ELR (cell line): ENCODE measurements around the gene HBQ1.
"Not testable (repeated sequence)": the region's sequence is repeated elsewhere in the genome, so short reads cannot be mapped to it uniquely, and the experiment has no call there.

Experiments used
- DNase-seq: peaks from one replicate; pipeline ENCODE4 v3.0.0-alpha.2; 2015; ENCODE audit warnings: low read depth

Gene HBQ1

DNA sequence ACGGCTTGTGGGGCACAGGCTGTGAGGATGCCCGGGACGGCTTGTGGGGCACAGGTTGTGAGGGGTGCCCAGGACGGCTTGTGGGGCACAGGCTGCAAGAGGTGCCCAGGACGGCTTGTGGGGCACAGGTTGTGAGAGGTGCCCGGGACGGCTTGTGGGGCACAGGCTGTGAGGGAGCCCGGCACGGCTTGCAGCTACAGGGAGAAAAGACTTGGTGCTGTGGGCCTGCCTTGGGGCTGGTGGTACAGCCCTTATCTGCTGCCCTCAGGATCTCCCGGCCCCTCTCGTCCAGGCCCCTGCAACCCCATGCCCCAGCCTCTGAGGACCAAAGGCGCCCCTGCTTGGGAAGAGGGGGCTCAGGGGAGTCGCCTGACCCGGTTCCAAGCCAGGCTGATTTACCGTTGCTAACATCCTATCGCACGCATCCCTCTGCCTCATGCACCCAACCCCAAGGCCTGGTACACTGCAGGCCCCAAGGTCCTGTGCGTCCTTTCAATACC, 19.5 kb upstream of the HBQ1 start:
- DNase-seq = no peak

DNA sequence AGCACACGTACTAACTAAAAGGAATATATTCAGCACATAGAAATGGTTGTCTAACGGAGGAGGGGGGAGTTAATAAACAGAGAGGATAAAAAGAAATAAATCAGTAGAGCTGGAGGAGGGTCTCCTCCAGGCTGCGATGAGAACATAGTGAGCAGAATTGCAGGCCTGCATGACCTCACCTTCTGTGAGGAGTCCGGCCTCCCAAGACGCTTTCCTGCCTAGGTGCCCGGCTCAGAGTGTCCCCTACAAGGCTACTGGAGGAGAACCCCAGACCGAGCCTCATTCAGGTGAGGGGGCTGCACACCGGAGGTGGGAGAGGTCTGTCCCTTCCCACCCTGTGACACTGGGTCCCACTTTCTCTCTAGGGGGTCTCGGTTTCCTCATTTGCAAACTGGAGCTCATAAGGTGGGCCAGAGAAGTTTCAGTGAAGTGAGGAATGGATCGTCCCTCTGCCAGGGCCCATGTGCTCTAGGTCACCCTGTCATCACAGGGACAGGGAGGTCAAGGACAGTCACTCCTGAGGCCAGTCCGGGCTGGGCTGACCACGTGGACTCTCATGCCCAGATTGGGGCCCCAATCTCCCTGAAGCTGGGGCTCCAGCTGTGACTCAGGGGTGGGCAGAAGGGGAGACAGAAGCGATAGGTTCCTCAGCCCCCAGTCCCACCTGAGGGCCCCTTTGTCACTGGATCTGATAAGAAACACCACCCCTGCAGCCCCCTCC, 17.8 kb upstream of the HBQ1 start:
- DNase-seq = no peak

DNA sequence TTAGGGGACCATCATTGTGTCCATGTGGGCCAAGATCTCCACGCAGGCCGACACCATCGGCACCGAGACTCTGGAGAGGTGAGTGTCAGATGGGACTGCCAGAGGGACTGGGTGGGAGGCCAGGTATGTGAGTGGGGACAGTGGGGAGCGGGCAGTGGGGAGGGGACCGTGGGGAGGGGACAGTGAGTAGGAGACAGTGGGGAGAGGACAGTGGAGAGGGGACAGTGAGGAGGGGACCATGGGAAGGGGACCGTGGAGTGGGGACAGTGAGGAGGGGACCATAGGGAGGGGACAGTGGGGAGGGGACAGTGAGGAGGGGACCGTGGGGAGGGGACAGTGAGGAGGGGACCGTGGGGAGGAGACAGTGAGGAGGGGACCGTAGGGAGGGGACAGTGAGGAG, 17.1 kb upstream of the HBQ1 start:
- not testable (repeated sequence) for DNase-seq

DNA sequence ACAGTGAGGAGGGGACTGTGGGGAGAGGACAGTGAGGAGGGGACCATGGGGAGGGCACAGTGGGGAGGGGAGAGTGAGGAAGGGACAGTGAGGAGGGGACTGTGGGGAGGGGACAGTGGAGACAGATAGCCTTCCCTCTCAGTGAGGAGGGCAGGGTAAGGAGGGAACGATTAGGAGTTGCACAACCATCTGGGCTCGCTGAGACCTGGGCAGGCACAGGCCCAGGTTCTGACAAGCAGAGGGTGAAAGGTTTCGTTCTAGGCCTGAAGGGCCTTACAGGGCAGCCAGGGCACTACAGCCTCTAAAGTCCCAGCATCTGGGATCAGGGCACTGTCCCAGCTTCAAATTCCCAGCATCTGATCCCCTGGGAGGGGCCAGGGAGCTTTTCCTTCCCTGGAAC, 16.6 kb upstream of the HBQ1 start:
- DNase-seq = not testable (repeated sequence)

DNA sequence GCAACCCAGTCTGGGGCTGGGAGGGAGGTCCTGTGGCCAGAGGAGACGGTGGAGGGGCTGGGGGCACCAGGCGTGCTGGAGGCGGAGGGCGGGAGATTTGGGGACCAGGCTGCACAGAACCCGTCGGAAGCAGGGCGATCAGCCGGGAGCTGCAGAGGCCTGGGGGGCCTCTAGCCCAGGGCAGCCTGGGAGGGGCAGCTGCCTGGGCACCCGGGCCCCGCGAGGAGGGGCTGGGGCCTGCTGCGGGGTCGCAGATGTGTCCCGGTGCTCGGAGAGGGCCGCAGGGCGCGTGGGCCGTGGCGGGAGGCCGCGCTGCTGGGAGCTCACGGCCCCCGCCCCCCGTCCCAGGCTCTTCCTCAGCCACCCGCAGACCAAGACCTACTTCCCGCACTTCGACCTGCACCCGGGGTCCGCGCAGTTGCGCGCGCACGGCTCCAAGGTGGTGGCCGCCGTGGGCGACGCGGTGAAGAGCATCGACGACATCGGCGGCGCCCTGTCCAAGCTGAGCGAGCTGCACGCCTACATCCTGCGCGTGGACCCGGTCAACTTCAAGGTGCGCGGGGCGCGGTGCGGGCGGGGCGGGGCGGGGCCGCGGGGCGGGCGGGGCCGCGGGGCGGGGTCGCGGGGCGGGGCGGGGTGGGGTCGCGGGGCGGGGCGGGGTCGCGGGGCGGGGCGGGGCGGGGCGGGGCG, 16.0 kb upstream of the HBQ1 start:
- not testable (repeated sequence) for DNase-seq

DNA sequence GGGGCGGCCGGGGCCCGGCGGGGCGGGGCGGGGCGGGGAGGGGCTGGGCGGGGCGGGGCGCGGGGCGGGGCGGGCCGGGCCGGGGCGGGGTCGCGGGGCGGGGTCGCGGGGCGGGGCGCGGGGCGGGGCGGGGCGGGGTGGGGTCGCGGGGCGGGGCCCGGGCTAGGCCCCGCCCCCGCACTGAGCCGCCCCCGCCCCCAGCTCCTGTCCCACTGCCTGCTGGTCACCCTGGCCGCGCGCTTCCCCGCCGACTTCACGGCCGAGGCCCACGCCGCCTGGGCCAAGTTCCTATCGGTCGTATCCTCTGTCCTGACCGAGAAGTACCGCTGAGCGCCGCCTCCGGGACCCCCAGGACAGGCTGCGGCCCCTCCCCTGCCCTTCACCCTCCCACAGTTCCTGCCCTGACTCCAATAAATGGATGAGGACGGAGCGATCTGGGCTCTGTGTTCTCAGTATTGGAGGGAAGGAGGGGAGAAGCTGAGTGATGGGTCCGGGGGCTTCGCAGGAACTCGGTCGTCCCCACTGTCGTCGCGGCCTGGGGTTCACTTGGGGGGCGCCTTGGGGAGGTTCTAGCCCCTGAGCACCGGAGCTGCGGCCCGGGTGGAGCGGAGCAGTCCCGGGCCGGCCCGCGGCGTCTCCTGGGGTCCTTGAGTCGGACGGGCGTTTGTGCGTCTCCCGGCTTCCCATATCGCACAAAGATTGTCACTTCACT, 15.3 kb upstream of the HBQ1 start:
- DNase-seq = no peak

DNA sequence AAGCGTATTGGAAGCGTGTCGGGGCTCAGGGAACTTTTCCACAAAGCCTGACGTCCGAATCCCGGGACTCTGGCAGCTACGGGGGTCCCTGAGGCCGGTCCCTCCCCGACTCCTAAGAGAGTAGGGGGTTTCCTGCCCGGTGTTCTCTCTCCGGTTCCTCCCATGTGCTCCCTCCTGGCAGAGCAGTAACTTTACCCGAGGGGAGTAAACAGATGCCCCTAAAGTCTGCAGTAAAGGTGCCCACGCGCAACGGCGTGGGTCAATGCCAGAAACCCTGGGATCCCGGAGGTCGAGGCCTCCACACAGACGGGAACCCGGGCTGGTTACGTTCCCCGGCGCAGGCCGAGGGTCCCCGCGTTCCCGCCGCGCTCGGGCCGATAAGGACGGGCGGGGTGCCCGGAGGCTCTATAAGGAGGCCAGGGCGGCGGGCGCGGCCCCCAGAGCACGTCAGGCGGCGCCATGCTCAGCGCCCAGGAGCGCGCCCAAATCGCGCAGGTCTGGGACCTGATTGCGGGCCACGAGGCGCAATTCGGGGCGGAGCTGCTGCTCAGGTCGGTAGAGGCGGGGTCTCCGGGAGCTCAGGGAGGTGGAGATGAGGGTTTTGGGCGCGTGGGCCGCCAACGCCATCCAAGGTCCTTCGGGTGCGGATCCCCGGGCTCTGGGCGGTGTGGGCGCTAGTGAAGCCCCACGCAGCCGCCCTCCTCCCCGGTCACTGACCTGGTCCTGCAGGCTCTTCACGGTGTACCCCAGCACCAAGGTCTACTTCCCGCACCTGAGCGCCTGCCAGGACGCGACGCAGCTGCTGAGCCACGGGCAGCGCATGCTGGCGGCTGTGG, 14.5 kb upstream of the HBQ1 start, which contains the start of gene HBM:
TSS of gene HBM (plus strand) at position 440 of the 836 bp plus-strand sequence. CDS start at position 460, 20 bp downstream.
- DNase-seq = no peak

DNA sequence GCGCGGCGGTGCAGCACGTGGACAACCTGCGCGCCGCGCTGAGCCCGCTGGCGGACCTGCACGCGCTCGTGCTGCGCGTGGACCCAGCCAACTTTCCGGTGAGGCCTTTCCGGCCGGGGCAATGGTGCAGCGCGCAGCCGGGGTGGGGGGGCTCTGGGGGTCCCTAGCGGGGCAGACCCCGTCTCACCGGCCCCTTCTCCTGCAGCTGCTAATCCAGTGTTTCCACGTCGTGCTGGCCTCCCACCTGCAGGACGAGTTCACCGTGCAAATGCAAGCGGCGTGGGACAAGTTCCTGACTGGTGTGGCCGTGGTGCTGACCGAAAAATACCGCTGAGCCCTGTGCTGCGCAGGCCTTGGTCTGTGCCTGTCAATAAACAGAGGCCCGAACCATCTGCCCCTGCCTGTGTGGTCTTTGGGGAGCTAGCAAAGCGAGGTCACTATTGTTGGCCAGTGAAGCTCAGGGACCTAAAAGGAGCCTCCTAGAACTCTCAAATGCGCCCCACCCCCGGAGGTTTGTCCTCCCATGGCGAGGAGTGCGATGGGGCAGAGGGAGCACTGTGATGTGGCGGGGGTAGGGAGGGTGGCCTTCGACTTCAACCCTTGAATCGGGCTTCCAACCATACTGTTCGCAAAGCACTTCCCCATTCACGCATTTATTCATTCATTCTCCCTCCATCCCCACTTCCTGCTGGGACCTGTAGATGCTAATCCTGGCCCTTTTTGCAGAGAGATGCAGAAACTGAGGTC, 13.7 kb upstream of the HBQ1 start:
- DNase-seq = no peak

DNA sequence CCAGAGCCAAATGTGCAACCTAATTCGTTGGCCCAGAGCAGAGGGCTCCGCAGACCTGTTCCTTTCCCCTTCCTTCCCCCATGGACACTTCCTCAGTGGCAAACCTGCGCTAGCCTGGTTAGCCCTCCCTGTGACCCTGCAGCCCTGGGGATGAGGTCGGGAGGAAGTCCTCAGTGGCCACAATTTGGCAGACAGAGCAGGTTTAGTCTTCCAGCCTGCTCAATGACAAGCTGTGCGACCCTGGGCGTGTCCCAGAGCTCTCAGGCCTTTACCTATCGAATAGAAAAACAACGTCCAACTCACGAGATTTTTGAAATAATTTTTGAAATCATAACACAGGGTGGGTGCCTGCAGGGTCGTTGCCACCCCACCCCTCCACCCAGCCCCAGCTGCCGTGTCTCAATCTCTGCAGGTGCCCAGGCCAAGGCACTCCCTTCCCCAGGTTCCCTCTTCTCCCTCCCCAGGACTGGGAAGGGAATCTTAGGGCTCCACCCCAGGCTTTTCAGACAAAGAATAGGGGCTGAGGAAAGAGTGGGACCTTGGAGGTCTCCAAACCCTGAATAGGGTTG, 13.1 kb upstream of the HBQ1 start:
- DNase-seq = no peak

DNA sequence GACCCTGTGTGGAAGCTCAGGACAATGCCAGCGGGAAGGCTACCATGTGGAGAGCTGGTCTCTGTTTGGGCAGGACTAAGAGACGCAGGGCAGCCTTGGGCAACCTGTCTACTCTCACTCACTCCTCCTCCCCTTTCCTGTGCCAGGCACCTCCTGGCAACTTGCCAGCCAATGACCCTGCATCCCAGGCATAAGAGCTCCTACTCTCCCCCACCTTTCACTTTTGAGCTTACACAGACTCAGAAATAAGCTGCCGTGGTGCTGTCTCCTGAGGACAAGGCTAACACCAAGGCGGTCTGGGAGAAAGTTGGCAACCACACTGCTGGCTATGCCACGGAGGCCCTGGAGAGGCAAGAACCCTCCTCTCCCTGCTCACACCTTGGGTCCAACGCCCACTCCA, 11.8 kb upstream of the HBQ1 start:
- DNase-seq = no peak

DNA sequence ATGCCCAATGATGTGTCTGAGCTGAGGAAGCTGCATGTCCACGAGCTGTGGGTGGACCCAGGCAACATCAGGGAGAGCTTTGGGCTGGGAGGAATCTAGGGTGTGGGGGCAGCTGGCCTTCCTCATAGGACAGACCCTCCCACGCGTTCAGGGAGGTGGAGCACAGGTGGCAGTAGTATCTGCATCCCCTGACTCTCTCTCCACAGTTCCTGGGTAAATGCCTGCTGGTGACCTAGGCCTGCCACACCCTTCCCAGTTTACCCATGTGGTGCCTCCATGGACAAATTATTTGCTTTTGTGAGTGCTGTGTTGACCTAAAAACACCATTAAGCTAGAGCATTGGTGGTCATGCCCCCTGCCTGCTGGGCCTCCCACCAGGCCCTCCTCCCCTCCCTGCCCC, 11.2 kb upstream of the HBQ1 start:
- no peak for DNase-seq

DNA sequence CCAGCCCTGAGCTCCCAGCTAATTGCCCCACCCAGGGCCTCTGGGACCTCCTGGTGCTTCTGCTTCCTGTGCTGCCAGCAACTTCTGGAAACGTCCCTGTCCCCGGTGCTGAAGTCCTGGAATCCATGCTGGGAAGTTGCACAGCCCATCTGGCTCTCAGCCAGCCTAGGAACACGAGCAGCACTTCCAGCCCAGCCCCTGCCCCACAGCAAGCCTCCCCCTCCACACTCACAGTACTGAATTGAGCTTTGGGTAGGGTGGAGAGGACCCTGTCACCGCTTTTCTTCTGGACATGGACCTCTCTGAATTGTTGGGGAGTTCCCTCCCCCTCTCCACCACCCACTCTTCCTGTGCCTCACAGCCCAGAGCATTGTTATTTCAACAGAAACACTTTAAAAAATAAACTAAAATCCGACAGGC, 10.2 kb upstream of the HBQ1 start:
- not testable (repeated sequence) for DNase-seq

DNA sequence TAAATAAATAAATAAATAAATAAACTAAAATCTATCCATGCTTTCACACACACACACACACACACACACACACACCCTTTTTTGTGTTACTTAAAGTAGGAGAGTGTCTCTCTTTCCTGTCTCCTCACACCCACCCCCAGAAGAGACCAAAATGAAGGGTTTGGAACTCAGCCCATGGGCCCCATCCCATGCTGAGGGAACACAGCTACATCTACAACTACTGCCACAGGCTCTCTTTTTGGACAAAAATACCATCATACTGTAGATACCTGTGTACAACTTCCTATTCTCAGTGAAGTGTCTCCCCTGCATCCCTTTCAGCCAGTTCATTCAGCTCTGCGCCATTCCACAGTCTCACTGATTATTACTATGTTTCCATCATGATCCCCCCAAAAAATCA, 9.5 kb upstream of the HBQ1 start:
- DNase-seq = no peak

DNA sequence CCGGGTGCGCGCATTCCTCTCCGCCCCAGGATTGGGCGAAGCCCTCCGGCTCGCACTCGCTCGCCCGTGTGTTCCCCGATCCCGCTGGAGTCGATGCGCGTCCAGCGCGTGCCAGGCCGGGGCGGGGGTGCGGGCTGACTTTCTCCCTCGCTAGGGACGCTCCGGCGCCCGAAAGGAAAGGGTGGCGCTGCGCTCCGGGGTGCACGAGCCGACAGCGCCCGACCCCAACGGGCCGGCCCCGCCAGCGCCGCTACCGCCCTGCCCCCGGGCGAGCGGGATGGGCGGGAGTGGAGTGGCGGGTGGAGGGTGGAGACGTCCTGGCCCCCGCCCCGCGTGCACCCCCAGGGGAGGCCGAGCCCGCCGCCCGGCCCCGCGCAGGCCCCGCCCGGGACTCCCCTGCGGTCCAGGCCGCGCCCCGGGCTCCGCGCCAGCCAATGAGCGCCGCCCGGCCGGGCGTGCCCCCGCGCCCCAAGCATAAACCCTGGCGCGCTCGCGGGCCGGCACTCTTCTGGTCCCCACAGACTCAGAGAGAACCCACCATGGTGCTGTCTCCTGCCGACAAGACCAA, 7.8 kb upstream of the HBQ1 start, which contains the start of gene HBA2:
TSS of gene HBA2 (plus strand) at position 503 of the 568 bp plus-strand sequence. CDS start at position 540, 37 bp downstream.
- not testable (repeated sequence) for DNase-seq

DNA sequence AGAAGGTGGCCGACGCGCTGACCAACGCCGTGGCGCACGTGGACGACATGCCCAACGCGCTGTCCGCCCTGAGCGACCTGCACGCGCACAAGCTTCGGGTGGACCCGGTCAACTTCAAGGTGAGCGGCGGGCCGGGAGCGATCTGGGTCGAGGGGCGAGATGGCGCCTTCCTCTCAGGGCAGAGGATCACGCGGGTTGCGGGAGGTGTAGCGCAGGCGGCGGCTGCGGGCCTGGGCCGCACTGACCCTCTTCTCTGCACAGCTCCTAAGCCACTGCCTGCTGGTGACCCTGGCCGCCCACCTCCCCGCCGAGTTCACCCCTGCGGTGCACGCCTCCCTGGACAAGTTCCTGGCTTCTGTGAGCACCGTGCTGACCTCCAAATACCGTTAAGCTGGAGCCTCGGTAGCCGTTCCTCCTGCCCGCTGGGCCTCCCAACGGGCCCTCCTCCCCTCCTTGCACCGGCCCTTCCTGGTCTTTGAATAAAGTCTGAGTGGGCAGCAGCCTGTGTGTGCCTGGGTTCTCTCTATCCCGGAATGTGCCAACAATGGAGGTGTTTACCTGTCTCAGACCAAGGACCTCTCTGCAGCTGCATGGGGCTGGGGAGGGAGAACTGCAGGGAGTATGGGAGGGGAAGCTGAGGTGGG, 6.9 kb upstream of the HBQ1 start:
- DNase-seq = not testable (repeated sequence)

DNA sequence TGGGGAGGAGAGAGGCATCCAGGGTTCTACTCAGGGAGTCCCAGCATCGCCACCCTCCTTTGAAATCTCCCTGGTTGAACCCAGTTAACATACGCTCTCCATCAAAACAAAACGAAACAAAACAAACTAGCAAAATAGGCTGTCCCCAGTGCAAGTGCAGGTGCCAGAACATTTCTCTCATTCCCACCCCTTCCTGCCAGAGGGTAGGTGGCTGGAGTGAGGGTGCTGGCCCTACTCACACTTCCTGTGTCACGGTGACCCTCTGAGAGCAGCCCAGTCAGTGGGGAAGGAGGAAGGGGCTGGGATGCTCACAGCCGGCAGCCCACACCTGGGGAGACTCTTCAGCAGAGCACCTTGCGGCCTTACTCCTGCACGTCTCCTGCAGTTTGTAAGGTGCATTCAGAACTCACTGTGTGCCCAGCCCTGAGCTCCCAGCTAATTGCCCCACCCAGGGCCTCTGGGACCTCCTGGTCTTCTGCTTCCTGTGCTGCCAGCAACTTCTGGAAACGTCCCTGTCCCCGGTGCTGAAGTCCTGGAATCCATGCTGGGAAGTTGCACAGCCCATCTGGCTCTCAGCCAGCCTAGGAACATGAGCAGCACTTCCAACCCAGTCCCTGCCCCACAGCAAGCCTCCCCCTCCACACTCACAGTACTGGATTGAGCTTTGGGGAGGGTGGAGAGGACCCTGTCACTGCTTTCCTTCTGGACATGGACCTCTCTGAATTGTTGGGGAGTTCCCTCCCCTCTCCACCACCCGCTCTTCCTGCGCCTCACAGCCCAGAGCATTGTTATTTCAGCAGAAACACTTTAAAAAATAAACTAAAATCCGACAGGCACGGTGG, 6.1 kb upstream of the HBQ1 start:
- DNase-seq = not testable (repeated sequence)

DNA sequence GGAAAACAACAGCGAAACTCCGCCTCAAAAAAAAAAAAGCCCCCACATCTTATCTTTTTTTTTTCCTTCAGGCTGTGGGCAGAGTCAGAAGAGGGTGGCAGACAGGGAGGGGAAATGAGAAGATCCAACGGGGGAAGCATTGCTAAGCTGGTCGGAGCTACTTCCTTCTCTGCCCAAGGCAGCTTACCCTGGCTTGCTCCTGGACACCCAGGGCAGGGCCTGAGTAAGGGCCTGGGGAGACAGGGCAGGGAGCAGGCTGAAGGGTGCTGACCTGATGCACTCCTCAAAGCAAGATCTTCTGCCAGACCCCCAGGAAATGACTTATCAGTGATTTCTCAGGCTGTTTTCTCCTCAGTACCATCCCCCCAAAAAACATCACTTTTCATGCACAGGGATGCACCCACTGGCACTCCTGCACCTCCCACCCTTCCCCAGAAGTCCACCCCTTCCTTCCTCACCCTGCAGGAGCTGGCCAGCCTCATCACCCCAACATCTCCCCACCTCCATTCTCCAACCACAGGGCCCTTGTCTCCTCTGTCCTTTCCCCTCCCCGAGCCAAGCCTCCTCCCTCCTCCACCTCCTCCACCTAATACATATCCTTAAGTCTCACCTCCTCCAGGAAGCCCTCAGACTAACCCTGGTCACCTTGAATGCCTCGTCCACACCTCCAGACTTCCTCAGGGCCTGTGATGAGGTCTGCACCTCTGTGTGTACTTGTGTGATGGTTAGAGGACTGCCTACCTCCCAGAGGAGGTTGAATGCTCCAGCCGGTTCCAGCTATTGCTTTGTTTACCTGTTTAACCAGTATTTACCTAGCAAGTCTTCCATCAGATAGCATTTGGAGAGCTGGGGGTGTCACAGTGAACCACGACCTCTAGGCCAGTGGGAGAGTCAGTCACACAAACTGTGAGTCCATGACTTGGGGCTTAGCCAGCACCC, 5.0 kb upstream of the HBQ1 start:
- DNase-seq = no peak

DNA sequence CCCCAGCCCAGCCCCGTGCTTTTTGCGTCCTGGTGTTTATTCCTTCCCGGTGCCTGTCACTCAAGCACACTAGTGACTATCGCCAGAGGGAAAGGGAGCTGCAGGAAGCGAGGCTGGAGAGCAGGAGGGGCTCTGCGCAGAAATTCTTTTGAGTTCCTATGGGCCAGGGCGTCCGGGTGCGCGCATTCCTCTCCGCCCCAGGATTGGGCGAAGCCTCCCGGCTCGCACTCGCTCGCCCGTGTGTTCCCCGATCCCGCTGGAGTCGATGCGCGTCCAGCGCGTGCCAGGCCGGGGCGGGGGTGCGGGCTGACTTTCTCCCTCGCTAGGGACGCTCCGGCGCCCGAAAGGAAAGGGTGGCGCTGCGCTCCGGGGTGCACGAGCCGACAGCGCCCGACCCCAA, 4.3 kb upstream of the HBQ1 start:
- not testable (repeated sequence) for DNase-seq
